GM19463 (cell line): ENCODE measurements around the gene PLAGL2.
"Not testable (repeated sequence)": the region's sequence is repeated elsewhere in the genome, so short reads cannot be mapped to it uniquely, and the experiment has no call there.

Experiments used
- ATAC-seq: cut with Tn5 transposase; IDR thresholded peaks from one replicate; pipeline ENCODE4 v1.9.1; 2021; ENCODE audit warnings: mild to moderate bottlenecking, moderate library complexity; ENCODE audit not compliant: unreplicated experiment

PLAGL2 gene

DNA sequence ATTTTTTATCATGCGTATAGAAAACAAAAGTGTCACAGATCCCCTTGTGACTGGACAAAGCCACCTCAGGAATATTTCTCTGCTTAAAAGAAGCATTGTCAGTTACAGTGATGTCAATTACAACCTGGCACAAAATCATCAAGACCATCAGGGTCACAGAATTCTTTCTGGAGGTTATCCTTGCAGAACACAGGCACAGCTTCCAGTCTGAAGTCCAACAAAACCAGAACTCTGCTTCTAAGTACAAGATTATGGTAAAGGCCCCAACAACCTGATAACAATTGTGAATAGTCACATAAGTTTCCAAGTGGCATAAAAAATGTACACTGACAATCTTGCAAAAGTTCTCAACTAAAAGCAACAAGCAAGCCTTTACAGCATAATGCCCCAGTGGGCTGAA, 21.0 kb downstream of the PLAGL2 start:
- no peak for ATAC-seq

DNA sequence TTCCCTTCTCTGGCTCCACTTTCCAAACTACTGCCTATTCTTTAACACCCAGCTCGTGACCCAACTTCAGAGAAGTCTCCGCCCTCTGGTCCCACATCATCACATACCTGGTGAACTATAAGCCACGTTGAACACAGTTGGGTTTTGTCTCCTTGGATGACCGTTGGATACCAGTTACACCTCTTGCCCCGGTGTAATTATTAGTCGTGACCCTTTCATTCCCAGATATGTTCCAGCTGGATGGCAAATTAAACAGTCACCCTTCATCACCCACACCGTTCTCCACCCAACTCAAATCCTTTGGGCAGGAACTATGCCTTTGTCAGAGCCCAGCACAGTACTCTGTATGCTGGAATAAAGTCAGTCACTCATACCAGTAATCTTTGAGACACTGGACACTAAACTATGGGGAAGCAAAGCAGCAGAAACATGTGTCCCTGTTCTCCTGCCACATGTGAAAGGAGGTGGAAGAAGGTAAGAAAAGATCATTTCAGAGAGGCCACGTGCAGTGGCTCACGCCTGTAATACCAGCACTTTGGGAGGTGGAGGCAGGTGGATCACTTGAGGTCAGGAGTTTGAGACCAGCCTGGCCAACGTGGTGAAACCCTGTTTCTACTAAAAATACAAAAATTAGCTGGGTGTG, 22.5 kb downstream of the PLAGL2 start:
- no peak for ATAC-seq

DNA sequence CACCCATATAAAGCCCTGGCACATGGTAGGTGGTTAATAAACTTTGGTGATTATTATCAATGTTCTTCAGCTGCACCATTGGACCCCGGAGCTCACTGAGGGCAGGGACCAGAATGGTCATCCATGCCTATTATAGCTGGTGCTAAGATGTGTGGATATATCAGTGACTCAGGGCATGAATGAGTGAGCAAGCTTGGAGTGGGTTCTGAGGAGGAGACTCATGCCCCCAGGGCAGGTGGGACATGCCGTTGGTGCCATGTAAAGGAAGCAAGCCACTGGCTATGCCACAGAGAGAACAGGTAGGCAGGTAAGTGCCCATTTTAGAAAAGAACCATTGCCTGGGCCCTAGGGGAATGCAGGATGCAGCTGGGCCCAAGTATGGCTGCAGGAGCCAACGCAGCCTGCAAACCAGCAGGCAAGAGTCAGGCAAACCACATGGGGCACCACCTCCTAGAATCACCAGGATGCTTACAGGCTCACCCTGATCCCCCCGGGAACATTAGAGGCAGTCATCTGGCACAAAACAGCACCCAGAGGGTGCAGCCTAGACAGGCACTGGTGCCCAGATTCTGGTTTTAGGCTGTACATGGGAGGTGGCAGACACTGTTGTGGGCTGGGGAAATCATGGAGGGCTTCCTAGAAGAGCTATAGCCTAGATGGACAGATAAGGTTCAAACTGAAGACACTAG, 23.5 kb downstream of the PLAGL2 start:
- ATAC-seq, result no peak

DNA sequence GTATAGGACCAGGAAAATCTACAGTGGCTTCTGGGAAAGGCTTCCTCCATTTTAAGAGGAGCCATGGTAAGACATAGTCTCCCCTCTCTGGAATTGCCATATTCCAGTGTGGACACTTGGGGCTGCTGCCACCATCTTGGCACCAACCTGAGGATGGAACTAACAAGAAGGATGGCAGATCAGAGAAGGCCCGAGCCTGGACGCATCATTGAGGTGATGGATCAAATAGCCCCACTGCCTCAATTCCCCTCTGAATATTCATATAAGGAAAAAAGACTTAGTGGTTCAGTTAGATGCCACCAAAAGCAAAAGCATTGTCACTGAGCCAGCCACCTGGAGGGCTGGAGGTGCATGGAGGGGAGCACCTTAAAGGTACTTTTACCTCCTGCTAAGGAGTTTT, 25.9 kb downstream of the PLAGL2 start:
- no peak for ATAC-seq

DNA sequence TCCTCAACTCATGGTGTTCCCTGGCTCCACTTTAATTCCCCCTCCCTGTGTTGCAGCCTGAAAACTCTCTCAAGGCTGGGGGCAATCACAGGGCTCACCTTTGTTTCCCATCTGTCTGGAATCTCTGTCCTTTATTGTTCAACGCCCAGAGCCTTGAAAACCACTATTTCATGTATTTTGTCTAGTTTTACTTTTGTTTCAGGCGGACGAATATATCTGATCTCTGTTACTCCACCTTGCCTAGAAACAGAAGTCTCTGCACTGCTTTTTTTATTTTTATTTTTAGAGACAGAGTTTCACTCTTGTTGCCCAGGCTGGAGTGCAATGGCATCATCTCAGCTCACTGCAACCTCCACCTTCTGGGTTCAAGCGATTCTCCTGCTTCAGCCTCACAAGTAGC, 27.6 kb downstream of the PLAGL2 start:
- ATAC-seq, result no peak

DNA sequence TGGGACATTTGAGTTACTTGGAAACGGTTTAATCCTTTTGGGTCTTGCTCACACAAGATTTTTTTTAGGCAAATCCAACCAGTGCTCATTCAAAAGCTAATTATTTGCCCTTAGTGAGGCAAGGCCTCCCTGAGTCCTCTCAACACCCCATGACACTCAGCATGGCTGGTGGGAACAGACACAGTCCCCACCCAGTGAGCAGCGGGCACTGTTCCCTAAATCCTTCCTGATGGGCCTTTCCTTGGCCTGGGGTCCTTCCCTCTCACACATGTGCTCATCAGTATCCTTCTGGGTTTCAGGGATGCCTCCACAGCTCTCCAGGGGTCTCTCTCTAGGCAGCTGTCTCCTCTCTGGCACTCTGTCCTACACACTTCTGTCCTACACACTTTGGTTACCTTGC, 28.0 kb downstream of the PLAGL2 start:
- ATAC-seq, result no peak

DNA sequence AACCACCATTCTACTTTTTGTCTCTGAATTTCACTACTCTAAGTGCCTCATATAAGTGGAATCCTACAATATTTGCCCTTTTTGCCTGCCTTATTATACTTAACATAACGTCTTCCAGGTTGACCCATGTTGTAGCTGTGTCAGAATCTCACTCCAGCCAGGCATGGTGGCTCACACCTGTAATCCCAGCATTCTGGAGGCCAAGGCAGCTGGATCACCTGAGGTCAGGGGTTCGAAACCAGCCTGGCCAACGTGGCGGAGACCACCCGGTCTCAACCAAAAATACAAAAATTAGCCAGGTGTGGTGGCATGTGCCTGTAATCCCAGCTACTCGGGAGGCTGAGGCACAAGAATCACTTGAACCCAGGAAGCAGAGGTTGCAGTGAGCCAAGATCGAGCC, 29.8 kb downstream of the PLAGL2 start:
- ATAC-seq, result not testable (repeated sequence)

DNA sequence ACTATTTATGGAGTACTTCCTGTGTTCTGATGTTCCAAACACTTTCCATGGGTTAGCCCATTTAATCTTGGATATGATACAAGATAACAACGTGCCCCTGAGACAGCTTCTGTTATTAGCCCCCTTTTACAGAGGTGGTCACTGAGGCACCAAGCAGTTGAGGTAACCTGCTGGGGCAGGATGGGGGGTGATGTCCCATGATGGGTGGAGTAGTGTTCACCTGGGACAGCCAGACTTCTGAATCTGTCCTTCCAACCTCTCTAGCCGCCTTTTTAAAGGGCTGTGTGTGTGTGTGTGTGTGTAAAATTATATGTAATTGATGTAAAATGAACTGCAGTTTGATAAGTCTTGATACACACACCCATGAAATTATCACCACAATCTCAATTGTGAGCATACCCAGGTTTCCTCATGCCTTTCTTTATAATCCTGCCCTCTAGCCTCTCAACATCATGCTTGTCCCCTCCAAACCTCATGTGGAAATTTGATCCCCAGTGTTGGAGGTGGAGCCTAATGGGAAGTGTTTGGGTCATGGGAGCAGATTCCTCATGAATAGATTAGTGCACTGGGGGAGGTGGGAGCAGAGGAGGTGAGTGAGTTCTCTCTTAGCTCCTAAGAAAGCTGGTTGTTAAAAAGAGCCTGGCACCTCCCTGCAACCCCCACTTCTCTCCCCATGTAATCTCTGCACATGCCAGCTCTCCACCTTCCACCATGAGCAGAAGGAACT, 39.2 kb downstream of the PLAGL2 start:
- no peak for ATAC-seq

DNA sequence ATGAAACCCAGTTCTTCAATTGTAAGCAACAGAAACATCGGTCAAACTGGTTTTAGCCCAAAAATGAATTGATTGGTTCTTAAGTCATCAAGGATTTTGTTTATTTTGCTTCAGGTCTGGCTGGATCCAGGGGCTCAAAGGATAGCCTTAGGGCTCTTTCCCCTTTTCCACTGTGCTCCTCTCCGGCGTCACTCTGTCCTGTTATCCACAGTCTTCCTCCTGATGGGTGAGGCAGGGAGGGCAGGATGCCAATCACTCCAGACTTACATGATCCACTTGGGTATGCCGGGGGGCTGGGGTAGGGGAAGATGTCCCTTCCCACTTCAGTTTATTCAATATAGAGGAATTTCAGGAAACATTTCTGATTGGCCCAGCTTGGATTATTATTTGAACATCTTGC, 40.0 kb downstream of the PLAGL2 start:
- no peak for ATAC-seq

DNA sequence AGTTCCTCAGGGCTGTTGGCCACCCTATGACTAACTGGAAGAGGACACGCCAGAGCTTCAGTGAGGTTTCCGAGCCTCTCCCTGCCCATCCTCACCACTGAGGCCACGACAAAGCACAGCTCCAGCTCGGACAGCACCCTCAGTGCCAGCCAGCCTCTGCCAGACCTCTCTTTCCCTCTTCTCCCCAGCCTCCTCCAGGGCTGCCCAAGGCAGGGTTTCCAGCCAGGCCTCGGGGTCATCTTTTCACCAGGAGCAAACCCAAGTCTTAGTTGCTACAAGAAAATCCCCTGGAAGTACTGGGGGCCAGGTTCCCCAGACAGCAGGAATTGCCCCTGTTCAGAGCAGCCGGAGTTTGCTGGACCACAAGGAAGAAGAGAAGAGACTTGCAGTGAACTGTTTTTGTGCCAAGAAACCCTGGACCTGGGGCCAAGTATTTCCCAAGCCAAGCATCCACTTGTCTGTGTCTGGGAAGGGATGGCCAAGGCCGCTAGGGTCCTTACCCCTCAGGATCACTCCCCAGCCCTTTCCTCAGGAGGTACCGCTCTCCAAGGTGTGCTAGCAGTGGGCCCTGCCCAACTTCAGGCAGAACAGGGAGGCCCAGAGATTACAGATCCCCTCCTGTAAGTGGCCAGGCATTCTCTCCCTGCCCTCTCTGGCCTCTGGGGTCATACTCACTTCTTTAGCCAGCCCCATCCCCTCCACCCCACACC, 41.6 kb downstream of the PLAGL2 start:
- no peak for ATAC-seq

DNA sequence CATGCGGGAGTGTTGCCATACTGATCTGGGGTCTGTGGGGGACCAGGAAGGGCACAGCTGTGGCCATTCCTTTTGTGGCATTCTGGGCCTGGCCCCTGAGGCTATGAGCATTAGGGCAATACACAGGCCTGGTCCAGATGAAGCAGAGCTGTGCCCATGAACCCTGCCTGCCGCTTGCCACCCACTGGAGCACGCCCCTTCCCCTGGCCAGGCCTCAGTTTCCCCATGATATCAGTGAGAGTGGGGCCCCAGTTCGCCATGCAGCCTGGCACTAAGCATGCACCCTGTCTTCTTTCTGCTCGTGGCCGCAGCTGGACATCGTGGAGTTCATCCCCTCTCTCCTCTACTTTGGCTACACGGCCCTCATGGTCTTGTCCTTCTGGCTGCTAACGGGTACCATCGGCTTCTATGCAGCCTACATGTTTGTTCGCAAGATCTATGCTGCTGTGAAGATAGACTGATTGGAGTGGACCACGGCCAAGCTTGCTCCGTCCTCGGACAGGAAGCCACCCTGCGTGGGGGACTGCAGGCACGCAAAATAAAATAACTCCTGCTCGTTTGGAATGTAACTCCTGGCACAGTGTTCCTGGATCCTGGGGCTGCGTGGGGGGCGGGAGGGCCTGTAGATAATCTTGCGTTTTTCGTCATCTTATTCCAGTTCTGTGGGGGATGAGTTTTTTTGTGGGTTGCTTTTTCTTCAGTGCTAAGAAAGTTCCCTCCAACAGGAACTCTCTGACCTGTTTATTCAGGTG, 42.4 kb downstream of the PLAGL2 start:
- ATAC-seq, result no peak

DNA sequence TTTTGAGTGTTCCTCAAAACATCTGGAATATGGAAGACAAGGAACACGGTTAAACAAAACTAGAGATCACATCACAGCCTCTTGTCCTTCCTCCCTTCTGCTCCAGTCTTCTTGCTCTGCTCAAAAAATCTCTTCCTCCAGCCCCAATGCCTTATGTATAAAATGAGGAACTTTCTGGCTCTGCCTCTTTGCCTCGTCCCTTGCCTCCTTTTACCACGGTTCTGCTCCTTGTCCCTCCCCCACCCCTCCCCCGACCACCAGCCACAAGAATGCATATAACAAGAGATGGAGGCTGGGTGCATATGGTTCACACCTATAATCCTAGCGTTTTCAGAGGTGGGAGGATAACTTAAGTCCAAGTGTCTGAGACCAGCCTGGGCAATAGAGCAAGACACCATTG, 43.6 kb downstream of the PLAGL2 start:
- no peak for ATAC-seq

DNA sequence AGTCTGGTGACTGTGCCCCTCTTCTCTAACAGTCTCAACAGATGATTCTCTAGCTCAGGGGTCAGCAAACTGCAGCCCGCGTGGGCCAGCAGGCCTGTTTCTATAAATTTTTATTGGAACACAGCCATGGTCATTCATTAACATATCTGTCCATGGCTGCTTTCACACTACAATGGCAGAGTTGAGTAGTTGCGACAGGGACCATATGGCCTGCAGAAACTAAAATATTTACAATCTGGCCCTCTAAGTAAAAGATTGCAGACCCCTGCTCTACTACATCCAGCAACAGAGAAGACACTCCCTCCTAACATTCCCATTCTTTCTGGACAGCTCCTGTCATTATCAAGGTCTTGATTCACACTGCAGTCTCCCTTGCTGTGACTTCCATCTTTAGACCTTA, 45.2 kb downstream of the PLAGL2 start:
- ATAC-seq, result no peak

DNA sequence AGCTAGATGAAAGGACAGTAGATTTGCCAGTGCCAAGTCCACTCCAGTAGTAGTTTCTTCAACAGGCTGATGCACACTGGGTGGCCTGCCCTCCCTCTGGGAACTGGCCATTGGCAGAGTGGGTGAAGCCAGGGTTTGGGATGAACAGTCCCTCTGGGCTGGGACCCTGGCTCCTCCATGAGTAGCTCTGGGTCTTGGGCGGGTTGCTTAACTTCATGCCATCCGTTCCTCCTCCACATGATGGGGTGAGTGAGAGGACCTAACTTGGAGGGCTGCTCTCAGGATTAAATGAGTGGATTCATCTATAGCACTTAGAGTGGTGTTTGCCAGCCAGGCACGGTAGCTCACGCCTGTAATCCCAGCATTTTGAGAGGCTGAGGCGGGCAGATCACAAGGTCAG, 47.2 kb downstream of the PLAGL2 start:
- ATAC-seq, result no peak

DNA sequence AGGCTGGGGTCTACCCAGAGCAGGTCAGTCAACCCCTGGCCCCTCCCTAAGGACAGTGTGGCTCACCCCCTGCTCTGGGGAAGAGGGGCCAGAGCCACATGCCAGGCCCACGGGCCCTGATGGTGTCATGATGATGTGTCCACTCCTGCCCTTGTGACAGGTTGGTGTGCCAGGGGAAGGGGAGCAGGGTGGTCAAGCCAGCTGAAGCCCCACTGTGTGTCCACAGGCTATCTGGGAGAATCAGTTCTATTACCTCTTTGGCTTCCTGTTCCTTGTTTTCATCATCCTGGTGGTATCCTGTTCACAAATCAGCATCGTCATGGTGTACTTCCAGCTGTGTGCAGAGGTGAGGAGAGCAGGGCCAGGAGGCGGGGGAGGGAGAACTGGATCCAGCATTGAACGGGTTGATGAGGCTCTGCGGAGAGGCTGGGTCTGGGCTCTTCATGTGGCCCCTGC, 47.7 kb downstream of the PLAGL2 start:
- ATAC-seq, result no peak

DNA sequence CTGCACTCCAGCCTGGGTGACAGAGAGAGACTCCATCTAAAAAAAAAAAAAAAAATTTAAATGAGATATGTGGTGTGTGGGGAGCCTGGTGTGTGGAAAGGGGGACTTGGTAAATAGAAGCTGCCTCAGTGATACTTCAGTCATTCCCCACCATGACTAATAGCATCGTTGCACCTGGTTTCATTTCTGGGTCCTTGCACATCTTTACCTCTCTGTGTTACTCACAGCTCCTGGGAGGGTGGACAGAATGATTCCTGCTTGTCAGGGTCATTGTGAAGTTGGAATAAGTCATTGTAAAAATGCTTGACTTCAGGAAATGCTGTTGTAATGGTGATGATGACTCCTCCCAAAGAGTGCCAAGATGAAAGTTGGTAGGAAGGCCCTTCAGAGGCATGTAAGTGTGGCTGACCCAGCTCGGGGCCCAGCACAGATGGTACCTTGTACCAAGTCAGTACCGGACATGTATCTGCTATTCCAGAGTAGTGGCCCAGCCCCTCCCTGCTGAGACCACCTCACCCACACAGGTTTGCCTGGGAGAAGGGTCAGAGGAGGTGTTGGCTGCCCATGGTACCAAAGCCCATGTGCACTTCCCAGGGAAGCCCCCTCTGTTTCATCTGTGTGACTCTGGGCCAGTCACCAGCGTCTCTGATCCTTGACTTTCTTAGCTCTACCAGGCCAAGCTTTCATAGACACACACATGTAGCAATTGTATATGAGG, 48.4 kb downstream of the PLAGL2 start:
- ATAC-seq, result no peak

DNA sequence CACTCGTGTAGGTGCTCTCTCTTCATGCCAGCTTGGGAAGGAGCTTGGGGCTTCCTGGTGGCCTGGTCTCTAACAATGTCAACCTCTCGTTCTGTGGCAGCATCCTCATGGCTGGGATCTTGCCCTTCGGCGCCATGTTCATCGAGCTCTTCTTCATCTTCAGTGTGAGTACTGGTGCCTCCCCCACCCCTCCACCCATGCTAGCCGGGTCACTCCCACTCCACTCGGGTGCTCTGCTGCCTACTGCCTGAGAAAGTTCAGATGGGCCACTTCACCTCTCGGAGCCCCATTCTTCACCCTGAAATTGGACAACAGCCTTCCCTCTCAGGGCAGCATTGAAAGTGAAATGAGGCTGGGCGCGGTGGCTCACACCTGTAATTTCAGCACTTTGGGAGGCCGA, 49.2 kb downstream of the PLAGL2 start:
- ATAC-seq, result no peak

DNA sequence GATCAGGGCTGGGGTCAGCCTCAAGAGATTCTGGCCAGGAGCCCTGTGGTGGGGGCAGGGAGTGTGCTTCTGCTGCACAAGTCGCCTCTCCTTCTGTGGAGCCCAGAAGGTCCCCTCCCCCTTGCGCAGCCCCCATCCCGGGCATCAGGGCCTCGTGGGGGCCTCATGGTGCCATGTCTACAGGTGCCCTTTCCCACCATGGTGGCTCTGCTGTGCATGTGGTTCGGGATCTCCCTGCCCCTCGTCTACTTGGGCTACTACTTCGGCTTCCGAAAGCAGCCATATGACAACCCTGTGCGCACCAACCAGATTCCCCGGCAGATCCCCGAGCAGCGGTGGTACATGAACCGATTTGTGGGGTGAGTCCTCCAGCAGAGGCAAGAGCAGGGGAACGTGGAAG, 49.9 kb downstream of the PLAGL2 start:
- no peak for ATAC-seq

DNA sequence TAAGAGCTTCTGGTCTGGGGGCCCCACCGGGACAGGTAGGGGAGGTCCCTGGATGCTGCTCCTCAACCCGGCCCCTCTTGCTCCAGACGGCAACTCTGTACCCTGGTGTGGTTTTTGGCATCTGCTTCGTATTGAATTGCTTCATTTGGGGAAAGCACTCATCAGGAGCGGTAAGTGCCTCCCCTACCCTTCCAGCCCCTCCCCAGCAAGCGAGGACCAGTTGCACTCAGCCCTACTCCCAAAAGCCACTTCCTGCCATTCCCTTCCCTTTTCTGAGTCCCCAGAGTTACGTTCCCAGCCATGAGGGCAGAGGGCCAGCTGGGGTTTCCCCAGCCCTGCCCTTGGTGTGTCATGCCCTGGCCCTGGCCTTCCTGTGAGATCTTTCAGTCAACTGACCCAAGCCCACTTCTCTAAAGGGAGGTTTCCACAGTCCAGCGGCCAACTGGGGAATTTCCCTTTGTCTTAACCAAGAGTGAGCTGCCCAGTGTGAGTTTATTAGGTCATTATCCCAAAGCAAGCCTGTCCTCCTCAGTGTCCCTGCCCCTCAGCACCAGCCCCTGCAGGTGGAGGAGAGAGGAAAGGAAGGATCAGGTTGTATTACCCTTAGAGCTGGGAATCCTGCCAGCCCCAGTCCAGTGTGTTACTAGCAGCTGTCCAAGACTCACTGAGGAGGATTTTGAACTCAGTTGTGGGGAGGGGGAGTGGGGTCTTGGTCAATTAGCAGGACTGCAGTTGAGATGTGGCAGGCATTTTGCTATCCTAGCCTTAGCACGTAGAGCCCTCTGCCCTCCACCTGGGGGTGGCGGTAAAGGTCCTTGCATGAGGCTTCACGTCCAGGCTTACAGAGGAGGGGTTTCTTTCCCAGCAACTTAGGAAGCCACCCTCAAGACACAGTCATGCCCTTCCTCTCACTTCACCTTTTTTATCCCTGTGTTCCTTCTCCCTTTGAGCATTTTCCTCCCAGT, 52.2 kb downstream of the PLAGL2 start:
- no peak for ATAC-seq
